ENCODE measurements around the gene CNP.
"Not testable (repeated sequence)": the region's sequence is repeated elsewhere in the genome, so short reads cannot be mapped to it uniquely, and the experiment has no call there.

CNP gene

GRCh38 chr17:41966463-41967140, at the start of gene CNP:
TSS of gene CNP (plus strand) at chr17:41966795. CDS start at chr17:41966885, 90 bp downstream.
- DNase-seq (ENCODE audit: low spot score) = peak; percentile 93

GRCh38 chr17:41917192-41917591, 49.4 kb upstream of the CNP start:
- no peak for DNase-seq (ENCODE audit: low spot score)

- DNase-seq (ENCODE audit: low spot score) = peak; percentile 25
These were observed 48.8 kb upstream of the CNP start for GRCh38 chr17:41917679-41918313.

- DNase-seq (ENCODE audit: low spot score) = peak; percentile 97
These were observed 48.1 kb upstream of the CNP start, which contains the start of gene ACLY for GRCh38 chr17:41918314-41919164. TSS of gene ACLY (minus strand) at chr17:41918951. CDS start at chr17:41913873, 5,078 bp downstream.

GRCh38 chr17:41919165-41919817, 47.3 kb upstream of the CNP start:
- no peak for DNase-seq (ENCODE audit: low spot score)

- no peak for DNase-seq (ENCODE audit: low spot score)
These were observed 46.6 kb upstream of the CNP start for GRCh38 chr17:41919840-41920579.

DNA sequence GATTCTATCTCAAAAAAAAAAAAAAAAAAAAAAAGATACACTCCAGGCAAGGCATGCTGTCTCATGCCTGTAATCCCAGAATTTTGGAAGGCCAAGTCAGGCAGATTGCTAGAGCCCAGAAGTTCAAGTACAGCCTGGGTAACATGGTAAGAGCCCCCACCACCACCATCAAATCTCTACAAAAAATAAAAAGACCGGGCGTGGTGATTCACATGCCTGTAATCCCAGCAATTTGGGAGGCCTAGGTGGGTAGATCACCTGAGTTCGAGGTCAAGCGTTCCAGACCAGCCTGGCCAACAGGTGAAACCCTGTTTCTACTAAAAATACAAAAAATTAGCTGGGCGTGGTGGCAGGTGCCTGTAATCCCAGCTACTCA, 46.0 kb upstream of the CNP start:
- no peak for DNase-seq (ENCODE audit: low spot score)

- DNase-seq (ENCODE audit: low spot score) = no peak
These were observed 40.5 kb upstream of the CNP start for GRCh38 chr17:41925991-41926590.

GRCh38 chr17:41928693-41929251, 37.8 kb upstream of the CNP start:
- DNase-seq (ENCODE audit: low spot score) = no peak

GRCh38 chr17:41930009-41930832, 36.4 kb upstream of the CNP start, which contains the start of gene ODAD4:
TSS of gene ODAD4 (plus strand) at chr17:41930617. CDS start at chr17:41930724, 107 bp downstream.
- DNase-seq (ENCODE audit: low spot score) = peak; percentile 95

GRCh38 chr17:41930833-41931156, 35.8 kb upstream of the CNP start:
- DNase-seq (ENCODE audit: low spot score) = not testable (repeated sequence)

DNA sequence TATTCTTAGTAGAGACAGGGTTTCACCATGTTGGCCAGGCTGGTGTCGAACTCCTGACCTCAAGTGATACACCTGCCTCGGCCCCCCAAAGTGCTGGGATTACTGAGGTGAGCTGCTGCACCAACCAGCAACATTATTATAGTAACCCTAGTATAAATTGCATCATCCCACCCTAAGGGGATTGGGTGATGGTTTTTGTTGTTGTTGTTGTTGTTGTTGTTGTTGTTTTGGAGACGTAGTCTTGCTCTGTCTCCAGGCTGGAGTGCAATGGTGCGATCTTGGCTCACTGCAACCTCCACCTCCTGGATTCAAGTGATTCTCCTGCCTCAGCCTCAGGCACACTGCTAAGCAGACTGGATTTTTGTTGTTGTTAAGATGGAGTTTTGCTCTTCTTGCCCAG, 34.9 kb upstream of the CNP start:
- not testable (repeated sequence) for DNase-seq (ENCODE audit: low spot score)

GRCh38 chr17:41932816-41933389, 33.7 kb upstream of the CNP start:
- DNase-seq (ENCODE audit: low spot score) = peak; percentile 23

DNA sequence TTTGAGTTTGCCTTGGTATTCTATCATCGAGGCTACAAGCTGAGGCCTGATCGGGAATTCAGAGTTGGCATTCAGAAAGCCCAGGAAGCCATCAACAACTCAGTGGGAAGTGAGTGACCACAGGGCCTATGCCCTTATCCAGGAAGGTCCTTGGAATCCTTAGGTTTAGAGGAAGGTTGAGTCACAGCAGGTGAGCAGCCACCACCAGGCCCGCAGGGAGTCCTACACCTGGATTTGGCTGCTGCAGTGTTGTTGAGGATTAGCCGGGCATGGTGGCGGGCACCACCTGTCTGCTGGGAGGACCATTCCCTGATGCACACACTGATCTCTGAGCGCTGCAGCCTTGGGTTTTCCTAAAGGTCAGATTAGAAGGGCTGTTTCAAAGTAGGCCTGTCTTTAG, 31.0 kb upstream of the CNP start:
- no peak for DNase-seq (ENCODE audit: low spot score)

DNA sequence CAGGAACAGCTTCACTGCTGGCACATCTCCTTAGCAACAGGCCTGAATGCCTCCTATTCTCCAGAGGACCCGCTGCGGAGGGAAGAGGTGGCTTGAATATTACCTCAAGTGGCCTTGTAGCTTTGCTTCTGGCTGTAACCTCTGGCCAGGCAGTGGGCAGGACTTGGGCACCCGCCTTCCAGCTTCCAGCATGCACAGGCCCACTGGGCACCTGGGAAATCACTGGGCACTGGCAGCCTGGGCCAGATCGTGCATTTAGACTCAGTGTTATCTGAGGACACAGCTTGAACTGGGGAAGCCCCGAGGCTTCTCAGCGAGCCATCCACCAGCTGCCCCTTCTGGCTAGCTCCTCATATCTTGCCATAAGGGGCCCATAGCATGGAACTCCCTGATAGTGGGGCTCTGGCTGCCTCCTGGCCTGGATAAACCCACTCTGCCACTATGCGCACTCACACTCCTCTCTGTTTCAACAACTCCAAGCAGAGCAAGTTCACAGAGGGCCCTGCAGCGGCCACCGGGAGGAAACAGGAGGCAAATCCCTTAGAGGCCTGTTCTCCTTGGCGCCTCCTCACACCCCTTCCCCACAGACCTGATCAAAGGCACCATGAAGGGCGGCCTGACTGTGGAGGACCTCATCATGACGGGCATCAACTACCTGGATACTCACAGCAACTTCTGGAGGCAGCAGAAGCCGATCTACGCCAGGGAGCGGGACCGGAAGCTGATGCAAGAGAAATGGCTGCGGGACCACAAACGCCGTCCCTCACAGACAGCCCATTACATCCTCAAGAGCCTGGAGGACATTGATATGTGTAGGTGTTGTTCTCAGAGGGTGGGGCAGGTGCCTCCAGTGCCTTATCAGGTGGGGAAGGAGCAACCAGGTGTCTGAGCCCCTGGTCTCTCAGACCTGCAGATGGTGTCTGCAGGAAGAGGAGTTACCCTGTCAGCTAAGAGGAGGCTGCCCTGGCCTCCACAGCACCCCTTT, 28.3 kb upstream of the CNP start:
- DNase-seq (ENCODE audit: low spot score) = no peak

GRCh38 chr17:41939044-41939692, 27.4 kb upstream of the CNP start:
- no peak for DNase-seq (ENCODE audit: low spot score)

GRCh38 chr17:41939693-41940090, 26.9 kb upstream of the CNP start:
- DNase-seq (ENCODE audit: low spot score) = no peak

GRCh38 chr17:41941168-41941567, 25.4 kb upstream of the CNP start:
- no peak for DNase-seq (ENCODE audit: low spot score)
